H1 (cell line): ENCODE measurements around the gene GPR45. TPM values are rescaled to one million over a fixed set of nuclear protein-coding genes. Genes with fewer than 3 reads are reported as not detected.

Source experiments
- CTCF ChIA-PET: fragments of 300-600 bp; sonication (Branson Sonifier 250); formaldehyde crosslinking; loops from one replicate; lab custom pipeline; 2021; ENCODE audit not compliant: partially characterized antibody; lab: Charles Lee
- POLR2A ChIA-PET: fragments of 300-600 bp; sonication (Branson Sonifier 250); formaldehyde crosslinking; loops from one replicate; lab custom pipeline; 2021; ENCODE audit warnings: inconsistent platforms; ENCODE audit not compliant: partially characterized antibody; lab: Charles Lee
- DNase-seq, 2 experiments: peaks; one replicate each; pipeline versions ENCODE4 v3.0.0 to v3.0.0-alpha.2; 2010 to 2022; ENCODE audit warnings: low spot score in 2 of 2, low read depth in 1 of 2, mixed read lengths in 1 of 2
- FAIRE-seq: peaks from 2 replicates; lab custom pipeline; 2011; peaks lifted over from hg19 to GRCh38; lab: Jason Lieb, UNC
- H2AFZ ChIP-seq: 2 replicates; pipeline ENCODE4 v1.8.1; 2012; ENCODE audit warnings: low read length, inconsistent platforms
- H2AK5ac ChIP-seq: 2 replicates; pipeline ENCODE4 v1.6.1; 2013; ENCODE audit warnings: low read depth, low read length
- H2BK120ac ChIP-seq: replicated peaks from 2 replicates; pipeline ENCODE3; 2013; ENCODE audit warnings: low read depth, low read length, inconsistent platforms
- H2BK12ac ChIP-seq: 2 replicates; pipeline ENCODE4 v1.6.1; 2013; ENCODE audit warnings: low read depth, low read length
- H2BK15ac ChIP-seq: 2 replicates; pipeline ENCODE4 v1.6.1; 2013; ENCODE audit warnings: low read length
- H2BK20ac ChIP-seq: 2 replicates; pipeline ENCODE4 v1.6.1; 2013; ENCODE audit warnings: low read length
- H2BK5ac ChIP-seq: 2 replicates; pipeline ENCODE4 v1.6.1; 2013; ENCODE audit warnings: low read depth, low read length
- H3K14ac ChIP-seq: 2 replicates; pipeline ENCODE4 v1.6.1; 2013; ENCODE audit warnings: inconsistent platforms; ENCODE audit not compliant: insufficient read length
- H3K18ac ChIP-seq: 2 replicates; pipeline ENCODE4 v1.6.1; 2013; ENCODE audit warnings: low read length; ENCODE audit errors: extremely low read depth
- H3K23ac ChIP-seq: 2 replicates; pipeline ENCODE4 v1.6.1; 2013; ENCODE audit warnings: inconsistent platforms; ENCODE audit not compliant: insufficient read length
- H3K23me2 ChIP-seq: 2 replicates; pipeline ENCODE4 v1.6.1; 2013; ENCODE audit warnings: low read depth, low read length
- H3K27ac ChIP-seq: 2 replicates; pipeline ENCODE4 v1.6.1; 2011; ENCODE audit warnings: low read depth, low read length, inconsistent platforms
- H3K27me3 ChIP-seq, 4 experiments: replicated peaks in 1 of 4; 1 replicate in 1 of 4; 2 replicates in 3 of 4; pipeline versions ENCODE4 v1.6.1 to v1.8.1; 2011 to 2013; ENCODE audit warnings: low read length in 3 of 4, mild to moderate bottlenecking in 3 of 4, inconsistent platforms in 2 of 4, mixed read lengths in 2 of 4, moderate library complexity in 1 of 4; ENCODE audit not compliant: control insufficient read depth in 3 of 4, insufficient read depth in 3 of 4; ENCODE audit errors: extremely low read depth in 1 of 4
- H3K36me3 ChIP-seq, 4 experiments: 2 replicates each; pipeline versions ENCODE4 v1.6.1 to v1.8.1; 2011 to 2013; ENCODE audit warnings: mild to moderate bottlenecking in 4 of 4, low read length in 3 of 4, moderate library complexity in 2 of 4, control low read depth in 1 of 4, inconsistent platforms in 1 of 4; ENCODE audit not compliant: insufficient read depth in 4 of 4, control insufficient read depth in 2 of 4
- H3K4ac ChIP-seq: replicated peaks from 2 replicates; pipeline ENCODE3; 2013; ENCODE audit warnings: low read length, low read depth, mixed read lengths, inconsistent platforms; ENCODE audit not compliant: insufficient read length
- H3K4me1 ChIP-seq, 4 experiments: replicated peaks in 1 of 4; 1 replicate in 1 of 4; 2 replicates in 3 of 4; pipeline versions ENCODE4 v1.6.1 to v1.8.1; 2011 to 2013; ENCODE audit warnings: low read length in 3 of 4, inconsistent platforms in 2 of 4, mixed read lengths in 1 of 4; ENCODE audit not compliant: insufficient read depth in 4 of 4, control insufficient read depth in 3 of 4
- H3K4me2 ChIP-seq, 2 experiments: 2 replicates each; pipeline versions ENCODE4 v1.6.1 to v1.8.1; 2011 to 2013; ENCODE audit warnings: low read depth in 2 of 2, low read length in 2 of 2, control low read depth in 1 of 2, inconsistent platforms in 1 of 2, mild to moderate bottlenecking in 1 of 2; ENCODE audit not compliant: insufficient read depth in 1 of 2
- H3K4me3 ChIP-seq, 4 experiments: fragments of 200-600, 300-600 bp in 1 of 4; sonication (generic), shearing (Covaris generic), sonication (Bioruptor Twin) in 1 of 4; 2 replicates each; pipeline versions ENCODE4 v1.5.1 to v1.8.1; 2011 to 2016; ENCODE audit warnings: low read length in 4 of 4, low read depth in 3 of 4, control low read depth in 2 of 4, inconsistent platforms in 2 of 4, mild to moderate bottlenecking in 2 of 4, mixed read lengths in 1 of 4, moderate library complexity in 1 of 4; ENCODE audit not compliant: insufficient read depth in 2 of 4; ENCODE audit errors: extremely low read depth in 1 of 4
- H3K56ac ChIP-seq: replicated peaks from 2 replicates; pipeline ENCODE3; 2013; ENCODE audit warnings: low read depth, mild to moderate bottlenecking, mixed read lengths, low read length, inconsistent platforms; ENCODE audit not compliant: insufficient read length
- H3K79me1 ChIP-seq: 2 replicates; pipeline ENCODE4 v1.6.1; 2013; ENCODE audit warnings: low read depth, low read length, control low read depth
- H3K79me2 ChIP-seq, 2 experiments: 2 replicates each; pipeline versions ENCODE4 v1.6.1 to v1.8.1; 2012 to 2013; ENCODE audit warnings: low read length in 2 of 2, mild to moderate bottlenecking in 2 of 2, inconsistent platforms in 1 of 2; ENCODE audit not compliant: insufficient read depth in 2 of 2, control insufficient read depth in 1 of 2
- H3K9ac ChIP-seq, 4 experiments: replicated peaks in 1 of 4; 1 replicate in 1 of 4; 2 replicates in 3 of 4; pipeline versions ENCODE4 v1.6.1 to v1.8.1; 2011 to 2013; ENCODE audit warnings: low read depth in 3 of 4, low read length in 3 of 4, control low read depth in 2 of 4, mild to moderate bottlenecking in 2 of 4, moderate library complexity in 2 of 4, inconsistent platforms in 1 of 4; ENCODE audit errors: extremely low read depth in 1 of 4
- H3K9me3 ChIP-seq, 2 experiments: 2 replicates each; pipeline versions ENCODE4 v1.6.1 to v1.8.1; 2012 to 2013; ENCODE audit warnings: mild to moderate bottlenecking in 2 of 2, moderate library complexity in 2 of 2, control low read depth in 1 of 2, inconsistent platforms in 1 of 2, low read depth in 1 of 2, low read length in 1 of 2, mixed read lengths in 1 of 2; ENCODE audit not compliant: insufficient read depth in 2 of 2
- H4K20me1 ChIP-seq, 2 experiments: replicated peaks in 1 of 2; 2 replicates each; pipeline versions ENCODE3 to v1.8.1; 2011 to 2013; ENCODE audit warnings: inconsistent platforms in 2 of 2, low read length in 2 of 2, mild to moderate bottlenecking in 1 of 2; ENCODE audit not compliant: insufficient read depth in 2 of 2, control insufficient read depth in 1 of 2
- H4K5ac ChIP-seq: 2 replicates; pipeline ENCODE4 v1.6.1; 2013; ENCODE audit warnings: low read length, low read depth, mixed read lengths, inconsistent platforms; ENCODE audit not compliant: insufficient read length
- H4K8ac ChIP-seq: 2 replicates; pipeline ENCODE4 v1.8.0; 2013; ENCODE audit warnings: mild to moderate bottlenecking, moderate library complexity, low read length, inconsistent platforms; ENCODE audit not compliant: insufficient read depth; ENCODE audit errors: extremely low read depth
- H4K91ac ChIP-seq: replicated peaks from 2 replicates; pipeline ENCODE3; 2013; ENCODE audit warnings: low read length, mixed read lengths, inconsistent platforms; ENCODE audit not compliant: insufficient read length
- SAP30 ChIP-seq: fragments of 300-600 bp; sonication (generic); IDR thresholded peaks from 2 replicates; pipeline ENCODE4 v1.7.1; 2012; ENCODE audit warnings: low read length, moderate library complexity, mild to moderate bottlenecking, inconsistent platforms; ENCODE audit not compliant: insufficient read depth, insufficient replicate concordance
- WGBS, 2 experiments: shearing (Covaris generic) in 1 of 2; methylation state at CpG; one replicate each; pipeline versions ENCODE4 v1.1.6 to v1.1.7; 2013 to 2015; ENCODE audit warnings: low lambda C conversion rate in 2 of 2, mixed read lengths in 2 of 2, inconsistent platforms in 1 of 2, low coverage in 1 of 2, missing lambda C conversion rate in 1 of 2; ENCODE audit not compliant: insufficient replicate concordance in 2 of 2, insufficient coverage in 1 of 2, insufficient read length in 1 of 2; ENCODE audit errors: extremely low coverage in 1 of 2, missing lambda C conversion rate in 1 of 2; 5-methylcytosine and 5-hydroxymethylcytosine counted together
- polyA plus RNA-seq, 7 experiments: library from polyadenylated mRNA; depleted of rRNA in 3 of 7; stranded (reverse) in 5 of 7; unstranded in 2 of 7; fragments of >200 nt in 5 of 7; fragments of 200-250 nt in 2 of 7; gene quantifications; 1 replicate in 5 of 7; 2 replicates in 1 of 7; 4 replicates in 1 of 7; pipeline versions ENCODE4 v1.2.1 to v1.2.3, GENCODE V29; 2011 to 2013; ENCODE audit warnings: missing spikeins in 2 of 7, mixed read lengths in 2 of 7
- total RNA-seq: library from RNA; stranded (reverse); fragmentation: NEBNext Ultra II Directional; extraction: Animal tissue kit (Norgen Biotek cat#: 25700); gene quantifications from 2 replicates; pipeline ENCODE4 v1.2.1, GENCODE V29; 2021

GPR45 gene
- total and polyA plus RNA-seq, 2 of the 8 experiments (the other 6 are each of a cell fraction or from before 2014, with no cell fraction given): 0.21 TPM; not detected in 1

DNA sequence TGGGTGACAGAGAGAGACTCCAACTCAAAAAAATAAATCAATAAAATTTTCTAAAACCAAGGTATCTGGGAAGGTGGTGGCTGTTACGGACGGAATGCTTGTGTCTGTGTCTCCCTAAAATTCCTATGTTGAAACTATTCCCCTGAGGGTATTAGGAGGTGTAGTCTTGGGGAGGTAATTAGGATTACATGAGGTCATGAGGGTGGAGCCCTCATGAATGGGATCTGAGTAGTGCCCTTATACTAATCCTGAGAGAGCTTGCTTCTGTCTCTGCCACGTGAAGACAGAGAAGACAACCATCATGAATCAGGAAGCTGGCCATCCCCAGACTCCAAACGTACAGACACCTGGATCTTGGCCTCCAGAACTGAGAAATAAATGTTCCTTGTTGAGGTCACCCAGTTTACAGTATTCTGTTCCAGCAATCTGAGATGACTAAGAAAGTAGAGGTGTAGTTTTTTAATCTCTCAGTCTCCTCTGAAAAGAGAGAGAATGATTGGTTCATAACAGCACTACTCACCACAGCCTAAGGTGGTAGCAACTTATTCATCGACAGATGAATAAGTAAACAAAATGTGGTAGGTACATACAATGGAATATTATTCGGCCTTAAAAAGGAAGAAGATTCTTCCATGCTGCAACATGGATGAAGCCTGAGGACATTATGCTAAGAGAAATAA, 49.6 kb downstream of the GPR45 start:
- no peak for FAIRE-seq
- H4K5ac ChIP-seq: no peak overlapping the region
- 88% methylated on average over 6 of the region's 6 CpGs; no CpG with 5 or more reads in 1 of the 2 experiments for WGBS, 2 experiments
- no peak overlapping the region for H3K9ac ChIP-seq
- no peak overlapping the region for H2BK12ac ChIP-seq
- no peak overlapping the region for H2BK5ac ChIP-seq
- H3K18ac ChIP-seq: no peak overlapping the region
- CTCF ChIA-PET: interaction anchor here (0.6 kb wide), 1 partner anchor 42 kb away, joined by 4 read pairs; no protein-coding TSS in a partner anchor
- no peak overlapping the region for H2AFZ ChIP-seq
- DNase-seq: no peak
- H3K79me2 ChIP-seq: no peaks in the 10 kb centered on the region
- H3K4me2 ChIP-seq: no peak overlapping the region
- H3K23me2 ChIP-seq: no peaks in the 10 kb centered on the region; the same call in 1 of the 2 replicates
- no peaks in the 10 kb centered on the region for H3K9me3 ChIP-seq
- no peak overlapping the region for H2BK15ac ChIP-seq
- H3K4ac ChIP-seq: no peak overlapping the region
- POLR2A ChIA-PET: interaction anchor here (0.7 kb wide), 1 partner anchor 546 kb away, joined by 3 read pairs; no protein-coding TSS in a partner anchor
- H4K91ac ChIP-seq: no peak overlapping the region
- no peak overlapping the region for H4K8ac ChIP-seq
- no peak overlapping the region for H2BK20ac ChIP-seq
- H2AK5ac ChIP-seq: no peak overlapping the region
- H3K36me3 ChIP-seq: peaks cover 0 to 8% (median 3%) of the 10 kb centered on the region in 4 experiments; a peak in 4 of 8 replicates
- no peaks in the 10 kb centered on the region for H3K79me1 ChIP-seq
- no peaks in the 10 kb centered on the region for H3K4me1 ChIP-seq
- H3K27ac ChIP-seq: no peak overlapping the region
- H3K14ac ChIP-seq: no peak overlapping the region
- no peak overlapping the region for H2BK120ac ChIP-seq
- no peak overlapping the region for H3K56ac ChIP-seq
- H3K27me3 ChIP-seq: no peaks in the 10 kb centered on the region
- H4K20me1 ChIP-seq: peaks cover 0 to 2% of the 10 kb centered on the region in 2 experiments
- H3K23ac ChIP-seq: no peak overlapping the region
- no peak overlapping the region for H3K4me3 ChIP-seq
- TF ChIP-seq SAP30: no peak
